Neural cell (in vitro differentiated cells): ENCODE data around the gene LINGO1.

Experiments used
- EP300 ChIP-seq: fragments of 450-650 bp; conservative IDR thresholded peaks from 2 replicates; pipeline ENCODE4 v1.6.1; 2014; ENCODE audit warnings: antibody characterized with exemption, mild to moderate bottlenecking, moderate library complexity; ENCODE audit not compliant: poor library complexity, severe bottlenecking
- RAD21 ChIP-seq: fragments of 450-650 bp; conservative IDR thresholded peaks from 2 replicates; pipeline ENCODE4 v1.6.1; 2014; ENCODE audit warnings: antibody characterized with exemption, mild to moderate bottlenecking, moderate library complexity
- TF ChIP-seq, protein P1 (sequence below): fragments of 450-650 bp; IDR thresholded peaks from 2 replicates; pipeline ENCODE4 v1.5.1; 2014; ENCODE audit warnings: antibody characterized with exemption, mild to moderate bottlenecking, moderate library complexity; ENCODE audit not compliant: poor library complexity, severe bottlenecking
- TF ChIP-seq, protein P2 (sequence below): IDR thresholded peaks from 2 replicates; pipeline ENCODE4 v1.6.1; 2012; ENCODE audit warnings: borderline replicate concordance

DNA sequence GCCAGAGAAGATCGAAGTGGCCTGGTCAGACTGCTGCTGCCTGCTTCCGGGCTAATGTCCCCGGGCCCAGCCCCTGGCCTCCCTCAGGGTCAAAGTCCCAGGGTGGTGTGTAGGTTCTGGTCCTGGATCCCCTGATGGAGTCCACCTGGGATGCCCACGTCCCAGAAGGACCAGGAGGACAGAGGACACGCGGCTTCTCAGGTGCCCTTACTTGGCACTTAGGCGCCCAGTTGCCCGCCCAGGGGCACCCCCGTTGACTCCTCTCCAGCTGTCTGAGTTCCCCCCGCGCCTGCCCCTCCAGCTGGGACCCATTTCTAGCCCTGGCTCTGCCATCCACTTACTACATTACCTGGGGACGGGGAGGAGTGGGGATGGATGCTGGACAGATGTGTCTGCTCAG lies 44.6 kb downstream of the LINGO1 start:
- TF ChIP-seq RAD21: no peak
- TF ChIP-seq, protein P1, sequence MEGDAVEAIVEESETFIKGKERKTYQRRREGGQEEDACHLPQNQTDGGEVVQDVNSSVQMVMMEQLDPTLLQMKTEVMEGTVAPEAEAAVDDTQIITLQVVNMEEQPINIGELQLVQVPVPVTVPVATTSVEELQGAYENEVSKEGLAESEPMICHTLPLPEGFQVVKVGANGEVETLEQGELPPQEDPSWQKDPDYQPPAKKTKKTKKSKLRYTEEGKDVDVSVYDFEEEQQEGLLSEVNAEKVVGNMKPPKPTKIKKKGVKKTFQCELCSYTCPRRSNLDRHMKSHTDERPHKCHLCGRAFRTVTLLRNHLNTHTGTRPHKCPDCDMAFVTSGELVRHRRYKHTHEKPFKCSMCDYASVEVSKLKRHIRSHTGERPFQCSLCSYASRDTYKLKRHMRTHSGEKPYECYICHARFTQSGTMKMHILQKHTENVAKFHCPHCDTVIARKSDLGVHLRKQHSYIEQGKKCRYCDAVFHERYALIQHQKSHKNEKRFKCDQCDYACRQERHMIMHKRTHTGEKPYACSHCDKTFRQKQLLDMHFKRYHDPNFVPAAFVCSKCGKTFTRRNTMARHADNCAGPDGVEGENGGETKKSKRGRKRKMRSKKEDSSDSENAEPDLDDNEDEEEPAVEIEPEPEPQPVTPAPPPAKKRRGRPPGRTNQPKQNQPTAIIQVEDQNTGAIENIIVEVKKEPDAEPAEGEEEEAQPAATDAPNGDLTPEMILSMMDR: no peak
- TF ChIP-seq, protein P2, sequence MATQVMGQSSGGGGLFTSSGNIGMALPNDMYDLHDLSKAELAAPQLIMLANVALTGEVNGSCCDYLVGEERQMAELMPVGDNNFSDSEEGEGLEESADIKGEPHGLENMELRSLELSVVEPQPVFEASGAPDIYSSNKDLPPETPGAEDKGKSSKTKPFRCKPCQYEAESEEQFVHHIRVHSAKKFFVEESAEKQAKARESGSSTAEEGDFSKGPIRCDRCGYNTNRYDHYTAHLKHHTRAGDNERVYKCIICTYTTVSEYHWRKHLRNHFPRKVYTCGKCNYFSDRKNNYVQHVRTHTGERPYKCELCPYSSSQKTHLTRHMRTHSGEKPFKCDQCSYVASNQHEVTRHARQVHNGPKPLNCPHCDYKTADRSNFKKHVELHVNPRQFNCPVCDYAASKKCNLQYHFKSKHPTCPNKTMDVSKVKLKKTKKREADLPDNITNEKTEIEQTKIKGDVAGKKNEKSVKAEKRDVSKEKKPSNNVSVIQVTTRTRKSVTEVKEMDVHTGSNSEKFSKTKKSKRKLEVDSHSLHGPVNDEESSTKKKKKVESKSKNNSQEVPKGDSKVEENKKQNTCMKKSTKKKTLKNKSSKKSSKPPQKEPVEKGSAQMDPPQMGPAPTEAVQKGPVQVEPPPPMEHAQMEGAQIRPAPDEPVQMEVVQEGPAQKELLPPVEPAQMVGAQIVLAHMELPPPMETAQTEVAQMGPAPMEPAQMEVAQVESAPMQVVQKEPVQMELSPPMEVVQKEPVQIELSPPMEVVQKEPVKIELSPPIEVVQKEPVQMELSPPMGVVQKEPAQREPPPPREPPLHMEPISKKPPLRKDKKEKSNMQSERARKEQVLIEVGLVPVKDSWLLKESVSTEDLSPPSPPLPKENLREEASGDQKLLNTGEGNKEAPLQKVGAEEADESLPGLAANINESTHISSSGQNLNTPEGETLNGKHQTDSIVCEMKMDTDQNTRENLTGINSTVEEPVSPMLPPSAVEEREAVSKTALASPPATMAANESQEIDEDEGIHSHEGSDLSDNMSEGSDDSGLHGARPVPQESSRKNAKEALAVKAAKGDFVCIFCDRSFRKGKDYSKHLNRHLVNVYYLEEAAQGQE: no peak
- TF ChIP-seq EP300: no peak
